Measurements from ENCODE around the gene FAM181A.

The FAM181A gene

GRCh38 chr14:93978735-93979134 lies 51.6 kb downstream of the FAM181A start:
- DNase-seq (ENCODE audit: low read depth in 2 of 2) = no peak
